PC-3 (cell line): Measurements from ENCODE around the gene GHDC. TPM values are rescaled to one million over a fixed set of nuclear protein-coding genes. Genes with fewer than 3 reads are reported as not detected.
"Not testable (repeated sequence)": the region's sequence is repeated elsewhere in the genome, so short reads cannot be mapped to it uniquely, and the experiment has no call there.

Experiments used
- ATAC-seq: fragments of 200-7000 bp; cut with Tn5 transposase; 2 replicates; pipeline ENCODE4 v1.9.1; 2020; ENCODE audit warnings: mild to moderate bottlenecking, moderate library complexity
- BruUV-seq: library from RNA; stranded (reverse); fragments of 400-500 nt; replicated peaks from 2 replicates; lab custom pipeline; 2021; lab: Mats Ljungman, UMichigan
- CTCF ChIA-PET: fragments of 300-600 bp; sonication (Branson Sonifier 250); formaldehyde crosslinking; loops from one replicate; lab custom pipeline; 2022; ENCODE audit warnings: antibody characterized with exemption; lab: Charles Lee
- POLR2A ChIA-PET: fragments of 300-600 bp; sonication (Branson Sonifier 250); formaldehyde crosslinking; loops from one replicate; lab custom pipeline; 2022; ENCODE audit warnings: antibody characterized with exemption; ENCODE audit not compliant: unreplicated experiment; lab: Charles Lee
- DNase-seq: peaks from one replicate; pipeline ENCODE4 v3.0.0-alpha.2; 2015
- H2AFZ ChIP-seq: fragments of 300-600 bp; sonication (generic); 2 replicates; pipeline ENCODE4 v1.6.0; 2016; ENCODE audit warnings: antibody characterized with exemption, low read length
- H3F3A ChIP-seq: fragments of 300-600 bp; sonication (generic); one replicate; pipeline ENCODE4 v1.6.0; 2017; ENCODE audit warnings: antibody characterized with exemption, low read length, control low read depth, mild to moderate bottlenecking; ENCODE audit not compliant: unreplicated experiment
- H3K27ac ChIP-seq: fragments of 300-600 bp; sonication (generic); 2 replicates; pipeline ENCODE4 v1.5.1; 2016; ENCODE audit warnings: mild to moderate bottlenecking, low read length
- H3K27me3 ChIP-seq: fragments of 300-600 bp; sonication (generic); 2 replicates; pipeline ENCODE4 v1.6.1; 2016; ENCODE audit warnings: low read length, mixed read lengths
- H3K36me3 ChIP-seq: fragments of 300-600 bp; sonication (generic); 2 replicates; pipeline ENCODE4 v1.6.1; 2016; ENCODE audit warnings: low read depth, mixed run types, low read length, mixed read lengths
- H3K4me1 ChIP-seq: fragments of 300-600 bp; sonication (generic); 2 replicates; pipeline ENCODE4 v1.5.1; 2016; ENCODE audit warnings: low read length; ENCODE audit not compliant: insufficient read depth
- H3K4me2 ChIP-seq: fragments of 300-600 bp; sonication (generic); 2 replicates; pipeline ENCODE4 v1.6.0; 2016; ENCODE audit warnings: low read length
- H3K4me3 ChIP-seq: fragments of 300-600 bp; sonication (generic); 2 replicates; pipeline ENCODE4 v1.5.1; 2016; ENCODE audit warnings: mild to moderate bottlenecking, low read length, mixed read lengths
- H3K79me2 ChIP-seq: fragments of 300-600 bp; sonication (generic); 2 replicates; pipeline ENCODE4 v1.6.1; 2017; ENCODE audit warnings: low read length, mixed read lengths
- H3K9ac ChIP-seq: fragments of 300-600 bp; sonication (generic); 2 replicates; pipeline ENCODE4 v1.6.0; 2016; ENCODE audit warnings: mild to moderate bottlenecking, low read length
- H3K9me2 ChIP-seq: fragments of 300-600 bp; sonication (generic); replicated peaks from 2 replicates; pipeline ENCODE4 v1.6.1; 2016; ENCODE audit warnings: mixed run types, low read length, mixed read lengths
- H3K9me3 ChIP-seq: fragments of 300-600 bp; sonication (generic); 2 replicates; pipeline ENCODE4 v1.6.1; 2016; ENCODE audit warnings: low read length, mixed read lengths
- H4K20me1 ChIP-seq: fragments of 300-600 bp; sonication (generic); 2 replicates; pipeline ENCODE4 v1.6.1; 2016; ENCODE audit warnings: low read length, mixed read lengths
- EZH2 ChIP-seq: fragments of 300-600 bp; sonication (generic); IDR thresholded peaks from one replicate; pipeline ENCODE4 v1.6.1; 2017; ENCODE audit warnings: antibody characterized with exemption, mild to moderate bottlenecking, low read length; ENCODE audit not compliant: unreplicated experiment
- EZH2phosphoT487 ChIP-seq: fragments of 300-600 bp; sonication (generic); IDR thresholded peaks from 2 replicates; pipeline ENCODE4 v1.6.1; 2018; ENCODE audit warnings: mild to moderate bottlenecking, antibody characterized with exemption, low read length, borderline replicate concordance
- intact Hi-C: fragments of 100-400 bp; cut with micrococcal nuclease; formaldehyde crosslinking; loops from 2 replicates; pipeline ENCODE4 v1.9.0; 2023
- total RNA-seq: library from RNA; depleted of rRNA; stranded (reverse); fragments of >200 nt; gene quantifications from 2 replicates; pipeline ENCODE4 v1.2.3, GENCODE V29; 2014; rRNA removed
- TF ChIP-seq, protein P1 (sequence below): fragments of 300-600 bp; sonication (generic); conservative IDR thresholded peaks from 2 replicates; pipeline ENCODE4 v1.5.1; 2017; ENCODE audit warnings: antibody characterized with exemption, low read depth, mild to moderate bottlenecking, low read length

GHDC gene
- total RNA-seq, 1 experiment from 2014 or later: not detected

DNA sequence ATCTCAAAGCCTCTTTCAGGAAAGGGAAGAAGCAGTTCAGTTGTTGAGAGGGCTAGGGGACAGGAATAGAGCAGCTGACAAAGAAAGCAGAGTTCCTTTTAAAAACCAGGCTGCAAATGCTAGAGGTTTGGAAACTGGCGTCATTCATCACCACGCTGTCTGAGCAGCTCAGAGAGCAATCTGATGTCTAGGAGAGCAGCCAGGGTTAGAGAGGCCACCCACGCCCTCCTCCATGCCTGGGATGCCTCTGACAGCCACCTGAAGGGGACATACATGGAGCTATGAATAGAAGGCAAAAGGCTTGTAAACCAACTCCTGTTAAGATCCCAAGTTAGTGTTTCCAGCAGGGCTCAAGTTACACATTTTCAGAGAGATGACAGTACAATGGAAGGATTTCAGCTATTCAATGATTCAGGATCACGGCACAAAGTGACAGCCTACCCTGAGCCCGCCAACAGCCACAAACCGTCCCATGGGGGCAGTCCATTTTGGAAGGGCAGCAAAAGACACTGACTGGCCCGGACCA is 51.9 kb downstream of the GHDC start:
- Histone ChIP-seq H3K27ac (no peak overlapping the region), H2AFZ (no peak overlapping the region), H3K9me3 (no peaks in the 10 kb centered on the region), H3K9me2 (no peaks in the 10 kb centered on the region), H3K4me2 (no peak overlapping the region), H3K4me1 (no peaks in the 10 kb centered on the region), H3K9ac (no peak overlapping the region), H3K79me2 (no peaks in the 10 kb centered on the region), H3K4me3 (no peak overlapping the region), H3K36me3 (no peaks in the 10 kb centered on the region), H4K20me1 (no peaks in the 10 kb centered on the region), H3F3A (no peaks in the 10 kb centered on the region), H3K27me3 (no peaks in the 10 kb centered on the region)
- intact Hi-C loops: no loop called here
- ATAC-seq (no peak), DNase-seq (no peak)
- ChIA-PET CTCF (no interaction called here), POLR2A (no interaction called here)
- TF ChIP-seq EZH2phosphoT487 (no peak), EZH2 (no peak)
- TF ChIP-seq, protein P1, sequence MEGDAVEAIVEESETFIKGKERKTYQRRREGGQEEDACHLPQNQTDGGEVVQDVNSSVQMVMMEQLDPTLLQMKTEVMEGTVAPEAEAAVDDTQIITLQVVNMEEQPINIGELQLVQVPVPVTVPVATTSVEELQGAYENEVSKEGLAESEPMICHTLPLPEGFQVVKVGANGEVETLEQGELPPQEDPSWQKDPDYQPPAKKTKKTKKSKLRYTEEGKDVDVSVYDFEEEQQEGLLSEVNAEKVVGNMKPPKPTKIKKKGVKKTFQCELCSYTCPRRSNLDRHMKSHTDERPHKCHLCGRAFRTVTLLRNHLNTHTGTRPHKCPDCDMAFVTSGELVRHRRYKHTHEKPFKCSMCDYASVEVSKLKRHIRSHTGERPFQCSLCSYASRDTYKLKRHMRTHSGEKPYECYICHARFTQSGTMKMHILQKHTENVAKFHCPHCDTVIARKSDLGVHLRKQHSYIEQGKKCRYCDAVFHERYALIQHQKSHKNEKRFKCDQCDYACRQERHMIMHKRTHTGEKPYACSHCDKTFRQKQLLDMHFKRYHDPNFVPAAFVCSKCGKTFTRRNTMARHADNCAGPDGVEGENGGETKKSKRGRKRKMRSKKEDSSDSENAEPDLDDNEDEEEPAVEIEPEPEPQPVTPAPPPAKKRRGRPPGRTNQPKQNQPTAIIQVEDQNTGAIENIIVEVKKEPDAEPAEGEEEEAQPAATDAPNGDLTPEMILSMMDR: no peak
- BruUV-seq: no TSS peak

DNA sequence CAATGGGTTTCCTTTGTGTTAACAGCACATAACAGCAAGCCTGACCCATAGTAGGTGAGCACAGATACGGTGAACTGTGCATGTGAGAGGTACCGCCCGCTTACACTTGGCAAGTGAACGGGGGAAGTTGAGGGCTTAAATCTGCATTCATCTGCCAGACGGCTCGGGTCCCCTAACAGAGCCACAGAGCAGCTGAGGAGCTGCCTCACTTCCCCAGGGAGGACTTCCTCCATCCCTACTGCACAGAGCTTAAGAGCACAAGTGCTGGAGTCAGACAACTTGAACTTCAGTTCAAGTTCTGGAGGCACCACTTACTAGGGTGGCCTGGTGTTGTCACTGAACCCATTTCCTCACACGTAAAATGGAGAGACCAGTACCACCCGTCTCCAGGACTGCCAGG is 52.9 kb downstream of the GHDC start:
- Histone ChIP-seq H3K4me1 (no peaks in the 10 kb centered on the region), H3K9ac (no peak overlapping the region), H3K27ac (no peak overlapping the region), H3K36me3 (no peaks in the 10 kb centered on the region), H3K79me2 (no peaks in the 10 kb centered on the region), H3K9me3 (no peaks in the 10 kb centered on the region), H2AFZ (no peak overlapping the region), H3K4me2 (no peak overlapping the region), H3K4me3 (no peak overlapping the region), H3K27me3 (no peaks in the 10 kb centered on the region), H3K9me2 (no peaks in the 10 kb centered on the region), H4K20me1 (no peaks in the 10 kb centered on the region), H3F3A (no peaks in the 10 kb centered on the region)
- intact Hi-C loops: no loop called here
- TF ChIP-seq EZH2 (no peak), EZH2phosphoT487 (no peak)
- TF ChIP-seq, protein P1: no peak
- no peak for ATAC-seq
- DNase-seq: no peak
- ChIA-PET POLR2A (no interaction called here), CTCF (no interaction called here)
- BruUV-seq: no TSS peak

DNA sequence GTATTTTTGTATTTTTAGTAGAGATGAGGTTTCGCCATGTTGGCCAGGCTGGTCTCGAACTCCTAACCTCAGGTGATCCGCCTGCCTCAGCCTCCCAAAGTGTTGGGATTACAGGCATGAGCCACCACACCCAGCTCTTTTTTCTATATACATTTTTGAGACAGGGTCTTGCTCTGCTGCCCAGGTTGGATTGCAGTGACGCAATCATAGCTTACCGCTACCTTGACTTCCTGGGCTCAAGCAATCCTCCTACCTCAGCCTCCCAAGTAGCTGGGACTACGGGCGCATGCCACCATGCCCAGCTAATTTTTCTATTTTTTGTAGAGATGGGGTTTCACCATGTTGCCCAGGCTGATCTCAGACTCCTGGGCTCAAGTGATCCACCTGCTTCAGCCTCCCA is 53.6 kb downstream of the GHDC start:
- not testable (repeated sequence) for H3K36me3 ChIP-seq

More for the DNA sequence above, 53.6 kb downstream of the GHDC start:
- H3K27me3 ChIP-seq, CTCF ChIA-PET, H3K27ac ChIP-seq, H3K79me2 ChIP-seq, POLR2A ChIA-PET, H3K9ac ChIP-seq, DNase-seq, H3K4me1 ChIP-seq, H3K9me2 ChIP-seq, H4K20me1 ChIP-seq, intact Hi-C loops, H3K4me2 ChIP-seq, H3K9me3 ChIP-seq, H3F3A ChIP-seq, ATAC-seq, H2AFZ ChIP-seq, H3K4me3 ChIP-seq, BruUV-seq: not testable (repeated sequence)

Other genes starting within 250 kb of the GHDC start
- 75.4 and 91.6 TPM in 2 replicates for gene CNP, start 227.7 kb downstream of the GHDC start, total RNA-seq
- 60.1 and 76.3 TPM in 2 replicates for gene DNAJC7, start 177.1 kb downstream of the GHDC start, total RNA-seq
- gene NKIRAS2, start 174.4 kb downstream of the GHDC start, total RNA-seq: 39.4 and 46.6 TPM in 2 replicates
- 0.62 and 1.8 TPM in 2 replicates for gene C17orf113, start 143.9 kb downstream of the GHDC start, total RNA-seq
- gene ZNF385C, start 96.0 kb downstream of the GHDC start, total RNA-seq: 0.04 and 0.17 TPM in 2 replicates
- not detected in 2 replicates for gene DHX58, start 81.8 kb downstream of the GHDC start, total RNA-seq
- gene KAT2A, start 73.1 kb downstream of the GHDC start, total RNA-seq: not detected in 2 replicates
- not detected in 2 replicates for gene HSPB9, start 71.7 kb downstream of the GHDC start, total RNA-seq
- gene RAB5C, start 39.5 kb downstream of the GHDC start, total RNA-seq: not detected in 2 replicates
- gene KCNH4, start 13.4 kb downstream of the GHDC start, total RNA-seq: not detected in 2 replicates
- not detected in 2 replicates for gene HCRT, start 9.0 kb downstream of the GHDC start, total RNA-seq
- gene STAT5B, start 81.9 kb upstream of the GHDC start, total RNA-seq: not detected in 2 replicates
- gene STAT5A, start 94.0 kb upstream of the GHDC start, total RNA-seq: not detected in 2 replicates
- gene STAT3, start 193.9 kb upstream of the GHDC start, total RNA-seq: not detected in 2 replicates
- 0.17 TPM in 1 of 2 replicates, not detected in the other for gene CAVIN1, start 228.8 kb upstream of the GHDC start, total RNA-seq